RWPE2 (cell line): ENCODE data around the gene TMEM131L.

ENCODE experiments used
- ATAC-seq: fragments of 200-7000 bp; cut with Tn5 transposase; 3 replicates; pipeline ENCODE4 v1.9.1; 2021; ENCODE audit warnings: low read depth
- DNase-seq: peaks from one replicate; pipeline ENCODE4 v3.0.0-alpha.2; 2020; ENCODE audit warnings: low spot score
- H3K27ac ChIP-seq: fragments of 450-650 bp; 2 replicates; pipeline ENCODE4 v1.5.1; 2017; ENCODE audit warnings: mild to moderate bottlenecking; ENCODE audit not compliant: poor library complexity, severe bottlenecking
- H3K27me3 ChIP-seq: fragments of 250-450 bp; sonication (Bioruptor Pico); 2 replicates; pipeline ENCODE4 v1.5.1; 2021; ENCODE audit warnings: mild to moderate bottlenecking, moderate library complexity; ENCODE audit not compliant: insufficient read depth, poor library complexity, severe bottlenecking
- H3K36me3 ChIP-seq: fragments of 250-450 bp; sonication (Bioruptor Pico); 2 replicates; pipeline ENCODE4 v1.5.1; 2020; ENCODE audit warnings: low read depth, mild to moderate bottlenecking, moderate library complexity
- H3K4me1 ChIP-seq: fragments of 250-450 bp; sonication (Bioruptor Pico); 2 replicates; pipeline ENCODE4 v1.5.1; 2021; ENCODE audit warnings: mild to moderate bottlenecking, moderate library complexity; ENCODE audit not compliant: insufficient read depth, poor library complexity, severe bottlenecking
- H3K4me3 ChIP-seq: fragments of 250-450 bp; sonication (Bioruptor Pico); 2 replicates; pipeline ENCODE4 v1.5.1; 2021; ENCODE audit warnings: mild to moderate bottlenecking, moderate library complexity; ENCODE audit not compliant: severe bottlenecking
- H3K9me3 ChIP-seq: fragments of 250-450 bp; sonication (Bioruptor Pico); 2 replicates; pipeline ENCODE4 v1.5.1; 2021; ENCODE audit warnings: mild to moderate bottlenecking, moderate library complexity; ENCODE audit not compliant: severe bottlenecking
- CTCF ChIP-seq: fragments of 450-650 bp; IDR thresholded peaks from one replicate; pipeline ENCODE4 v1.5.1; 2017; ENCODE audit warnings: mild to moderate bottlenecking, moderate library complexity; ENCODE audit not compliant: poor library complexity, severe bottlenecking

The TMEM131L gene

GRCh38 chr4:153579410-153579809 is 113.2 kb downstream of the TMEM131L start:
- H3K27ac ChIP-seq, result no peak overlapping the region
- ATAC-seq (no peak), DNase-seq (no peak)
- peaks cover 6% of the 10 kb centered on the region for H3K4me1 ChIP-seq
- no peaks in the 10 kb centered on the region for H3K27me3 ChIP-seq
- H3K36me3 ChIP-seq, result no peaks in the 10 kb centered on the region; the same call in 1 of the 2 replicates
- H3K4me3 ChIP-seq, result no peak overlapping the region
- no peak for TF ChIP-seq CTCF
- H3K9me3 ChIP-seq, result no peaks in the 10 kb centered on the region

- peaks cover 6% of the 10 kb centered on the region for H3K4me1 ChIP-seq
Observed at GRCh38 chr4:153579872-153580271, 113.7 kb downstream of the TMEM131L start.

GRCh38 chr4:153582954-153583702 is 117.0 kb downstream of the TMEM131L start:
- H3K27me3 ChIP-seq, result no peaks in the 10 kb centered on the region
- no peak overlapping the region for H3K27ac ChIP-seq
- no peaks in the 10 kb centered on the region for H3K9me3 ChIP-seq
- ATAC-seq, result no peak
- TF ChIP-seq CTCF, result no peak
- peaks cover 4% of the 10 kb centered on the region for H3K36me3 ChIP-seq
- H3K4me3 ChIP-seq, result no peak overlapping the region
- no peak for DNase-seq
- no peaks in the 10 kb centered on the region for H3K4me1 ChIP-seq

More at GRCh38 chr4:153579872-153580271, 113.7 kb downstream of the TMEM131L start:
- Histone ChIP-seq H3K4me3 (no peak overlapping the region), H3K9me3 (no peaks in the 10 kb centered on the region), H3K27ac (no peak overlapping the region), H3K27me3 (no peaks in the 10 kb centered on the region), H3K36me3 (no peaks in the 10 kb centered on the region; the same call in 1 of the 2 replicates)
- TF ChIP-seq CTCF, result no peak
- ATAC-seq (no peak), DNase-seq (no peak)

GRCh38 chr4:153585026-153585425 is 118.9 kb downstream of the TMEM131L start:
- peaks cover 15% of the 10 kb centered on the region for H3K36me3 ChIP-seq
- H3K4me1 ChIP-seq, result no peaks in the 10 kb centered on the region
- H3K27ac ChIP-seq, result no peak overlapping the region
- no peaks in the 10 kb centered on the region for H3K9me3 ChIP-seq
- TF ChIP-seq CTCF, result no peak
- no peak for DNase-seq
- no peak overlapping the region for H3K4me3 ChIP-seq
- no peak for ATAC-seq
- no peaks in the 10 kb centered on the region for H3K27me3 ChIP-seq
